ENCODE data around the gene CELA2A. TPM values are rescaled to one million over a fixed set of nuclear protein-coding genes. Genes with fewer than 3 reads are reported as not detected.
A peak's percentile ranks its signal among the peaks of the same experiment; 100 is the strongest.

CELA2A gene
- total and polyA plus RNA-seq, 4 donors, result 0.72 TPM; not detected in 3

DNA sequence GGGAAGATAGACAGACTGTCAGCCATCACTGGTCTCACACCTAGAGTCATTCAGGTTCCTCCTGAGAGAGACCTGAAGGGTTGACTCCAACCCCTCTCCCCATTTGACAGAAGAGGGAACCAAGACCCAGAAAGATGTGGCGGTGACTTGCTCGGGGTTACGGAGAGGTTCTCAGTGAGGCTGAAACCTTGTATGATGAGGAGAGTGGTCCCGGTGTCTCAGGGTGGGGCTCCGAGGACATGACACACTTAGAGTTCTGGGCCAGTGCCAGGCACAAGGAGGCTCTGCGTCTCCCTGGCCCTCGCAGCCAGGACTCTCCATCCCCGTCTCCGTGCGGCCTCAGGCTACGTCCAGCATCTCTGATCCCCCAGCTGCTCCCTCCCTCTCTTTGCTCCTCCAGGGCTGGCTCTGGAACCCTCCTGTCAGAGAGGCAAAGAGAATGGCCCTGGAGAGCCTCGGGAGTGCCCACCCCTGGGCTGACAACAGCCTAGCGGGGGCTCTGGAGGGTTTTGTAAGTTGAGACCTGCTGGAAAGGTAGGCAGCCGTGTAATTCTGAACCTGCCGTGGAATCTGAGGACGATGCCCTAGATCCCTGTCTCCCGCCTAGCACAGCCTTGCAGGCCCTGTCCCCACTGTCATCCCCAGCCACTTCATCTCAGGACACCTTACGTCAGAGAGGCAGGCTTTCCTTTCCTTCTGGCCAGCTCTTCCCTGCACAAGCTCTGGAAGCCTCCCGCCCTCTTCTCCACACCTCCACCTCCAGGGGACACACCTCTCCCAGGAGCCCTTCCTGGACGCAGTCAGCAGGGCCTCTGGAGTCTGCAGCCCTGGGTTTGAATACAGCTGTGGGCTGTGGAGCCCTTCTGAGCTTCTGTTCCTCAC lies 42.7 kb upstream of the CELA2A start:
- 81% methylated on average over 20 of the region's 20 CpGs for WGBS (ENCODE audit: insufficient coverage)
- H3K4me3 ChIP-seq (ENCODE audit: low read depth, low read length), result no peak overlapping the region
- no peak for DNase-seq (ENCODE audit: low read depth in 4 of 6, low spot score in 6 of 6)
- peaks cover 32% of the 10 kb centered on the region for H3K36me3 ChIP-seq (ENCODE audit: control insufficient read depth, insufficient read depth, low read length)
- no peaks in the 10 kb centered on the region for H3K27me3 ChIP-seq (ENCODE audit: control insufficient read depth, insufficient read depth, low read length)
- H3K4me1 ChIP-seq (ENCODE audit: control insufficient read depth, insufficient read depth, low read length), result peaks cover 67% of the 10 kb centered on the region
- no peak overlapping the region for H3K27ac ChIP-seq (ENCODE audit: low read depth, low read length)
- H3K9me3 ChIP-seq (ENCODE audit: control insufficient read depth, insufficient read depth, low read length), result no peaks in the 10 kb centered on the region

DNA sequence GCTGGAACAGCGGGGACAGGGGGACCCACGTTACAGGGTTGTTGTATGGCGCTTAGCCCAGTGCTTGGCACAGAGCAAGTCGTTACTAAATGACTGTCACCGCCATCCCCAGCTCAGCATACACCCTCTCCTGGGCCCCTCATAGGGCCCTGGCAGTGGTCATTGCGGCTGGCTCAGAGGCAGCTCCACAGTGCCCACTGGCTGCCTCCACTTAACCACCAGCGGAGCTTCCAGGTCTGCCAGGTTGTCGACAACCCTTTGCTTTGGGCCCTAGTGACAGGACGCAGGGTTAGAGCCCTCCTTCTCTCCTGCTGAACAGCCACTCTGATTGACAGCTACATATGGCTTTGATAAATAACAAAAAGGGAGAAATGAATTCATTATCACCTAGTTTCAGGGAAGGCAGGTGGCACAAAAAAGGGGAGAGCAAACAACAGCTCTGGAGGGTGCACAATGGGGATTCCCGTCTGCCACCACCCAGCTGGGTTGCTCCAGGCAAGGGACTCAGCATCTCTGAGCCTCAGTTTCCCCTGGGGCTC lies 42.0 kb upstream of the CELA2A start:
- WGBS (ENCODE audit: insufficient coverage), result 69% methylated on average over 9 of the region's 10 CpGs
- no peak overlapping the region for H3K27ac ChIP-seq (ENCODE audit: low read depth, low read length)
- no peaks in the 10 kb centered on the region for H3K27me3 ChIP-seq (ENCODE audit: control insufficient read depth, insufficient read depth, low read length)
- peak in 1 of 6 donors; percentile 71 for DNase-seq (ENCODE audit: low read depth in 4 of 6, low spot score in 6 of 6)
- H3K4me1 ChIP-seq (ENCODE audit: control insufficient read depth, insufficient read depth, low read length), result peaks cover 68% of the 10 kb centered on the region
- H3K4me3 ChIP-seq (ENCODE audit: low read depth, low read length), result no peak overlapping the region
- no peaks in the 10 kb centered on the region for H3K9me3 ChIP-seq (ENCODE audit: control insufficient read depth, insufficient read depth, low read length)
- peaks cover 37% of the 10 kb centered on the region for H3K36me3 ChIP-seq (ENCODE audit: control insufficient read depth, insufficient read depth, low read length)

DNA sequence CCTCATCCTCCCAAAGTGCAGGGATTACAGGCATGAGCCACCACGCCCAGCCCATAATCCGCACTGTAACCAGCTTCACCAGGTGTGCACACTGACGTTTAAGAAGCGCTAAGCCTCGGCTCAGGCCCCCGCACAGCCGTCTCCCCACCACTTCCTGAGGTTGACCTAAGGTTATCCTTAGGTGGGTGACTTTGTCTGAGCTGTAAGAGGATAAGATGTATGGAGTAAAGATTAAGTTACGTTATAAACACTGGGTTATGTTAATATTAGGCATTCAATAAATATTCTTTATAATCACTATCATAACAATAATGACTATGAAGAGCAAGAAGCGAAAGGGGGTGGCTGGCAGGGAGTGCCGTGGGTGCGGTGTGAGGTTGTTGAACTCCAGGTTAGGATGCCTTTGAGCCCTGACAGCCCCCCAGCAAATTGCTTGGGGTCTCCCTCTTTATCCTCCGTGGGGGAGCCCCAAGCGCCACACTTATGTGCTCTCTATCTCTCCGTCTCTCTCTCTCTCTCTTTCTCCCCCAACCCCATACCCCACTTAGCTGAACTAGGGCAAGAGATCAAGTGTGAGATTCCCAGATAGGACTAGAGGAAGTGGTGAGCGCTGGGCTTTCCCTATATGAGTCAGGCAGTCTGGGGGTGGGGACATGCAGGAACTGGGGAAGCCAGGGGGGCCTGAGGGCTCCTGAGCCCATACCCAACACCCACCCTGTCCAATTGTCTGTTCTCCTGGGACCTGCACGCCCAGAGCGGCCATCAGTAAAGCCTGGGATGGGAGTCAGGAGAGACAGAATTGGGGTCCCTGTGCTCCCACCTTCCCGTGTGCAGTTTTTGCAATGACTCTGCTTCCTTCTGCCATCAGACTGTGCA lies 39.2 kb upstream of the CELA2A start:
- Histone ChIP-seq H3K27ac (ENCODE audit: low read depth, low read length) (no peak overlapping the region), H3K9me3 (ENCODE audit: control insufficient read depth, insufficient read depth, low read length) (no peaks in the 10 kb centered on the region), H3K27me3 (ENCODE audit: control insufficient read depth, insufficient read depth, low read length) (no peaks in the 10 kb centered on the region), H3K36me3 (ENCODE audit: control insufficient read depth, insufficient read depth, low read length) (peaks cover 38% of the 10 kb centered on the region), H3K4me3 (ENCODE audit: low read depth, low read length) (no peak overlapping the region), H3K4me1 (ENCODE audit: control insufficient read depth, insufficient read depth, low read length) (peaks cover 61% of the 10 kb centered on the region)
- DNase-seq (ENCODE audit: low read depth in 4 of 6, low spot score in 6 of 6), result no peak
- 84% methylated on average over 5 of the region's 18 CpGs for WGBS (ENCODE audit: insufficient coverage)

DNA sequence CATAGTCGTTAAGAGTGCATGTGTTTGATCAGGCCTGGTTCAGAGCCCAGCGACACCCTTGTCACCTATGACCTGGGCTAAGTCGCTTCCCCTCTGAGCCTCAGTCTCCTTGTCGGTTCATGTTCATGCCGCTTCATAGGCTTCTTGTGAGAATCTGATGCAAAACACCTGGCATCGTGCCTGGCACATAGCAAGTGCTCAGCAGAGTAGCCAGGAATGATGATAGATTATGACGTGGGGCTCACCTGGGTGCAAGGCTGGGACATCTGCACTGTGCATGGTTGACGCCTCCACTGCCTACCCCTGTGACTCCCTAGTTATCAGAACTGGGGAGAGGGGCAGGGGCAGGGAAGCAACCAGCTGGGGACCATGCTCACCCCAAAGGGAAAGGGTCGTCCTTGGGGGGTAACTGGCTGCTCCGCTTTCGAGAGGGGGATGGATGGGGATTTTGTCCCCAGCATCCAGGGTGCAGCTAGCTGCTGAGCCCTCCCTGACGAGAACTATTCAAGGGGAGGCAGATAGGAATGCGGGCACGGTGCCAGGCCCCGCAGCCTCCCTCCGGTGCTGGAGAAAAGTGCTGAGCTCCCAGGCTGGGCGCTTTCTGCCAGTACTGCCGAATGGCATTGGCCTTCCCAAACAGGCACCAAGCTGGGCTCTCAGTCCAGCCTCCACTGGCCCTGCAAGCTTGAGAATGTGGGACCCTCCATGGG lies 37.6 kb upstream of the CELA2A start:
- no peaks in the 10 kb centered on the region for H3K9me3 ChIP-seq (ENCODE audit: control insufficient read depth, insufficient read depth, low read length)
- H3K4me1 ChIP-seq (ENCODE audit: control insufficient read depth, insufficient read depth, low read length), result peaks cover 44% of the 10 kb centered on the region
- no peak overlapping the region for H3K27ac ChIP-seq (ENCODE audit: low read depth, low read length)
- no peaks in the 10 kb centered on the region for H3K27me3 ChIP-seq (ENCODE audit: control insufficient read depth, insufficient read depth, low read length)
- no peak overlapping the region for H3K4me3 ChIP-seq (ENCODE audit: low read depth, low read length)
- WGBS (ENCODE audit: insufficient coverage), result 62% methylated on average over 17 of the region's 18 CpGs
- peaks cover 31% of the 10 kb centered on the region for H3K36me3 ChIP-seq (ENCODE audit: control insufficient read depth, insufficient read depth, low read length)
- peak in 2 of 6 donors; percentile 43 to 66 for DNase-seq (ENCODE audit: low read depth in 4 of 6, low spot score in 6 of 6)

DNA sequence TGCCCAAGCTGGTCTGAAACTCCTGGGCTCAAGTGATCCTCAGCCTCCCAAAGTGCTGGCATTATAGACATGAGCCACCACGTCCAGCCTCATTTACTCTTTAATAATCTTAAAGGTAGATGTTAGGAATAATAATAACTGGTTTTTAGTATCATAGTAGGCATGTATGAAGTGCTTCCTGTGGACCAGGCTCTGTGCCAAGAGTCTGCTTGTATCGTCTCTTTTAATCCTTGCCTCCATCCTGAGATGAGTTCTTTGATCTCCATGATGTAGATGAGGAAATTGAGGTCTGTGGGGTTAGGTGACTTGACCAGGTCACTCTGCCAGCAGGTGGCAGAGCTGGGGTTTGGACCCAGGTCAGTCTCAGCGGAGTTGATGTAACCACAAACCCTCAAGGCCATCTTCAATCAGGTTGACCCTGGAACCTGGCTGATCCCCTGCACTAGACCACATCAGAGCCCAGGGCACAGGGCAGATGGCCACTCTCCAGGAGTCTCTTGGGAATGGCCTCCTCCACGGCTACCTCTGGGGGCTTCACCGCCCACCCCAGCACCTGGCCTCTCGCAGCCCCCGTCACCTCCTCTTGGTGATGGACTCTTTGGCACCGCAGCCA lies 35.6 kb upstream of the CELA2A start:
- 72% methylated on average over 7 of the region's 8 CpGs for WGBS (ENCODE audit: insufficient coverage)
- Histone ChIP-seq H3K27ac (ENCODE audit: low read depth, low read length) (no peak overlapping the region), H3K36me3 (ENCODE audit: control insufficient read depth, insufficient read depth, low read length) (peaks cover 29% of the 10 kb centered on the region)

DNA sequence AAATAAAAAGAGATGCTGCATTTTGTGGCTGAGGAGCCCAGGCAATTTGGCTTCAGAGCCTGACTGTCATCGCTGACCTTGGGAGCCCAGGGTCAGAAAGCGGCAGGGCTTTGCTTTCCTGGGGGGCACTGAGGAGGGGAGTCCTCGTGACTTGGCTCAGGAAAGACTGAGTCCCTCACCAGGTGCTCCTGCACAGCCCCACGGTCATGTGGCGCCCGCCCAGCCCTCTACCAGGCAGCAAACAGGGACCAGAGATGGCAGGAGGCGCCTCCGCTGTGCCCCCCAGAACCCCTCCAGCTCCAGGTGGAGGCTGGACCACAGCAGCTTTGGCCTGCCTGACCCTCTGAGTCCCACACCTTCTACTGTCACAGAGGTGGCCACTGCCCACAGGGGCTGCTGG lies 33.7 kb upstream of the CELA2A start:
- 85% methylated on average over 8 of the region's 8 CpGs for WGBS (ENCODE audit: insufficient coverage)
- no peak overlapping the region for H3K4me3 ChIP-seq (ENCODE audit: low read depth, low read length)
- no peak for DNase-seq (ENCODE audit: low read depth in 4 of 6, low spot score in 6 of 6)
- no peak overlapping the region for H3K27ac ChIP-seq (ENCODE audit: low read depth, low read length)
- H3K4me1 ChIP-seq (ENCODE audit: control insufficient read depth, insufficient read depth, low read length), result peaks cover 42% of the 10 kb centered on the region
- no peaks in the 10 kb centered on the region for H3K9me3 ChIP-seq (ENCODE audit: control insufficient read depth, insufficient read depth, low read length)
- H3K27me3 ChIP-seq (ENCODE audit: control insufficient read depth, insufficient read depth, low read length), result no peaks in the 10 kb centered on the region
- H3K36me3 ChIP-seq (ENCODE audit: control insufficient read depth, insufficient read depth, low read length), result peaks cover 41% of the 10 kb centered on the region

More for the DNA sequence above, 35.6 kb upstream of the CELA2A start:
- Histone ChIP-seq H3K9me3 (ENCODE audit: control insufficient read depth, insufficient read depth, low read length) (no peaks in the 10 kb centered on the region), H3K4me1 (ENCODE audit: control insufficient read depth, insufficient read depth, low read length) (peaks cover 33% of the 10 kb centered on the region), H3K27me3 (ENCODE audit: control insufficient read depth, insufficient read depth, low read length) (no peaks in the 10 kb centered on the region), H3K4me3 (ENCODE audit: low read depth, low read length) (no peak overlapping the region)
- DNase-seq (ENCODE audit: low read depth in 4 of 6, low spot score in 6 of 6), result no peak

DNA sequence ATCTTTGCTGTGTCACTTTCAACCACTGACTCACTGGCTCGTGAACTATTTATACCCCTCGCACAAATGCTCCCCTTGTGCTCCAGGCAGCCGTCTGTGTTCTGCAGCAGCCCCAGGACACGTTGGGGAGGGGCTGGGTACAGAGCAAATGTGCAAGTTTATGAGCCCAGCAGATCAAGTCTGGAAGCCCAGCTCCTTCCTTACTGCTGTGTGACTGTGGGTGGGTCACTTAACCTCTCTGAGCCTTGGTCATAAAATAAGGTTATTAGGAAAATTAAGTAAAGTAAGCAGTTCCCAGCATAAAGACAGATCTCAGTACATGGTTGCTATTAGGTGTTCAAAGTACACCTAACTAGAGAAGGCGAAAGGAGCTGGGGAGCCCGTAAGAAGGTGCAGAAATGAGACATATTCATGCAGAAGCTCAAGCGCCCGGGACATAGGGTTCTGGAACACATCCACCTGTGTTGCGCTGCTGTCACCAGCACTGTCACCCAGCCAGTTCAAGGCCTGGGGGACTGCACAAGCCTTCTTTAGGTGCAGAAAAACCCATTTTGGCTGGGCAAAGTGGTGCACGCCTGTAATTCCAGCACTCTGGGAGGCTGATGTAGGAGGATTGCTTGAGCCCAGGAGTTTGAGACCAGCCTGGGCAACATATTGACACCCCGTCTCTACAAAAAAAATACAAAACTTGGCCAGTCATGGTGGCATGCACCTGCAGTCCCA lies 33.0 kb upstream of the CELA2A start:
- Histone ChIP-seq H3K36me3 (ENCODE audit: control insufficient read depth, insufficient read depth, low read length) (peaks cover 46% of the 10 kb centered on the region), H3K27me3 (ENCODE audit: control insufficient read depth, insufficient read depth, low read length) (no peaks in the 10 kb centered on the region), H3K9me3 (ENCODE audit: control insufficient read depth, insufficient read depth, low read length) (no peaks in the 10 kb centered on the region), H3K27ac (ENCODE audit: low read depth, low read length) (no peak overlapping the region), H3K4me3 (ENCODE audit: low read depth, low read length) (no peak overlapping the region), H3K4me1 (ENCODE audit: control insufficient read depth, insufficient read depth, low read length) (peaks cover 42% of the 10 kb centered on the region)
- DNase-seq (ENCODE audit: low read depth in 4 of 6, low spot score in 6 of 6), result no peak
- 80% methylated on average over 10 of the region's 11 CpGs for WGBS (ENCODE audit: insufficient coverage)

DNA sequence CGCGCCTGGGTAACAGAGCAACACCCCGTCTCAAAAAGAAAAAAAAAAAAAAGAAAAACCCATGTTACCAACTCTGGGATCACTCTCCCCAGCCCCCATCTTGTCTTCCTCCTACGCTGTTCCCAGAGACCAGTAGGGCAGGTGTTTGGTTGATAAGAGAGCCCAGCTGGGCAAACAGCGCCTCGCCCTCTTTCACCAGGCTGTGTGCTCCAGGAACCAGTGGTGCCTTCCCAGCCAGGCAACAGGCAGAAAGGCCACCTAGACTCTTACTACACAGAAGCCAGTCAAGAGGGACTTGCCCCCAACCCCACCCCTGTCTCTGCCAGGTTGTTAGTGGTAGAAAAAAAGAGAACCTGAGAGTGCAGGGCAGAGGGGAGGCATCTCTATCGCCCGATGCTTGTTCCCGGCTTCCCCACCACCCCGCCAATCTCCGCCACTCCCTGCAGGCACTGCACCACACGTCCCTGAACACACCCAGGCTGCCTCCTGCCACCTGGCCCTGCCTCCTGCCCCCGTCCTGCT lies 32.3 kb upstream of the CELA2A start:
- Histone ChIP-seq H3K9me3 (ENCODE audit: control insufficient read depth, insufficient read depth, low read length) (no peaks in the 10 kb centered on the region), H3K4me3 (ENCODE audit: low read depth, low read length) (no peak overlapping the region), H3K4me1 (ENCODE audit: control insufficient read depth, insufficient read depth, low read length) (peaks cover 41% of the 10 kb centered on the region), H3K27me3 (ENCODE audit: control insufficient read depth, insufficient read depth, low read length) (no peaks in the 10 kb centered on the region), H3K36me3 (ENCODE audit: control insufficient read depth, insufficient read depth, low read length) (peaks cover 50% of the 10 kb centered on the region), H3K27ac (ENCODE audit: low read depth, low read length) (no peak overlapping the region)
- no peak for DNase-seq (ENCODE audit: low read depth in 4 of 6, low spot score in 6 of 6)
- WGBS (ENCODE audit: insufficient coverage), result 69% methylated on average over 7 of the region's 13 CpGs

All from spinal cord (tissue), 10 donors.